Measurements from ENCODE around the gene G6PD.

GRCh38 chrX:154485150-154486051, 61.2 kb downstream of the G6PD start:
- TF ChIP-seq ZC3H10 (CRISPR knock-in tag; IDR thresholded peaks at IDR 0.05) (no peak), ARNTL (CRISPR knock-in tag; IDR thresholded peaks at IDR 0.05; ENCODE audit: borderline replicate concordance, low read depth) (no peak), ZNF70 (CRISPR knock-in tag; IDR thresholded peaks at IDR 0.05) (no peak), ZNF565 (CRISPR knock-in tag; conservative IDR thresholded peaks at IDR 0.05; ENCODE audit: low read depth) (no peak), ZFP30 (CRISPR knock-in tag; IDR thresholded peaks at IDR 0.05) (no peak), ISL1 (CRISPR knock-in tag; IDR thresholded peaks at IDR 0.05) (no peak), CSRNP3 (CRISPR knock-in tag; IDR thresholded peaks at IDR 0.05) (no peak), RARB (CRISPR knock-in tag; IDR thresholded peaks at IDR 0.05) (no peak), ZNF8 (CRISPR knock-in tag; IDR thresholded peaks at IDR 0.05) (no peak), PPARA (CRISPR knock-in tag; IDR thresholded peaks at IDR 0.05; ENCODE audit: borderline replicate concordance) (no peak)

Measured in SK-N-SH treated with all-trans-retinoic acid at 6 μM for 48 hours (cell line).